ENCODE data around the gene CGB7. TPM values are rescaled to one million over a fixed set of nuclear protein-coding genes. Genes with fewer than 3 reads are reported as not detected.
A peak's percentile ranks its signal among the peaks of the same experiment; 100 is the strongest.
"Not testable (repeated sequence)": the region's sequence is repeated elsewhere in the genome, so short reads cannot be mapped to it uniquely, and the experiment has no call there.

Gene CGB7
- polyA plus RNA-seq, 3 donors = 1.2 to 1.6 (median 1.5) TPM

DNA sequence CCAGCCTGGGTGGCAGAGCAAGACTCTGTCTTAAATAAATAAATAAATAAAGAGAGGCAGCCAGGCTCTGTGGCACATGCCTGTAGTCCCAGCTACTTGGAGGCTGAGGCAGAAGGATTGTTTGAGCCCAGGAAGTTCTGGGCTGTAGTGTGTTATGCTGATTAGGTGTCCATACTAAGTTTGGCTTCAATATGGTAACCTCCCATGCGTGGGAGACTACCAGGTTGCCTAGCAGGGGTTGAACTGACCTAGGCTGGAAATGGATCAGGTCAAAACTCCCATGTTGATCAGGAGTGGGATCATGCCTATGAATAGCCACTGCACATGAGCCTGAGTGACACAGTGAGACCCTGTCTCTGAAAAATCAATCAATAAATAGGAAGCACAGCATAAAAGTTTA is 23.7 kb upstream of the CGB7 start:
- DNase-seq (ENCODE audit: extremely low read depth in 1 of 11, low read depth in 9 of 11, low spot score in 4 of 11) = no peak

DNA sequence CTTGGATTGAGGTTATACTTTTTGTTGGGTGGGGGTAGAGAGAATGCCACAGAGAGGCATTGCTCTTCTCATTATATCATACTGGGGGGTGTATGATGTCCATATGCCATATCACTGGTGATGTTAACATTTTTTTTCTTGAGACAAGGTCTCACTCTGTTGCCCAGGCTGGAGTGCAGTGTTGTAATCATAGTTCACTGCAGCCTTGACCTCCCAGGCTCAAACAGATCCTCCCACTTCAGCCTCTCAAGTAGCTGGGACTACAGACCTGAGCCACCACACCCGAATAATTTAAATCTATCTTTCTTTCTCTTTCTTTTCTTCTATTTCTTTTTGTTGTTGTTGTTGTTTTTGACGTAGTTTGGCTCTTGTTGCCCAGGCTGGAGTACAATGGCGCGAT is 22.8 kb upstream of the CGB7 start:
- DNase-seq (ENCODE audit: extremely low read depth in 1 of 11, low read depth in 9 of 11, low spot score in 4 of 11) = no peak

DNA sequence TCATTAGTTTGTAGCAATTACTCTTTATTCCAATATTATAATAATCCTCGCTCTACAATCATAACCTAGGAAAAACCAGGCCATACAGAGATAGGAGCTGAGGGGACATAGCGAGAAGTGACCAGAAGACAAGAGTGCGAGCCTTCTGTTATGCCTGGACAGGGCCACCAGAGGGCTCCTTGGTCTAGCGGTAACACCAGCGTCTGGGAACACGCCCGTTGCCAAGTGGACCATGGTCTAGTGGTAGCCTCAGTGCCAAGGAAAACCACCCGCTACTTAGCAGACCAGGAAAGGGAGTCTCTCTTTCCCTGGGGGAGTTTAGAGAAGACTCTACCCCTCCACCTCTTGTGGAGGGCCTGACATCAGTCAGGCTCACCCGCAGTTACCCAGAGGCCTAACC is 17.3 kb upstream of the CGB7 start:
- not testable (repeated sequence) for DNase-seq (ENCODE audit: extremely low read depth in 1 of 11, low read depth in 9 of 11, low spot score in 4 of 11)

DNA sequence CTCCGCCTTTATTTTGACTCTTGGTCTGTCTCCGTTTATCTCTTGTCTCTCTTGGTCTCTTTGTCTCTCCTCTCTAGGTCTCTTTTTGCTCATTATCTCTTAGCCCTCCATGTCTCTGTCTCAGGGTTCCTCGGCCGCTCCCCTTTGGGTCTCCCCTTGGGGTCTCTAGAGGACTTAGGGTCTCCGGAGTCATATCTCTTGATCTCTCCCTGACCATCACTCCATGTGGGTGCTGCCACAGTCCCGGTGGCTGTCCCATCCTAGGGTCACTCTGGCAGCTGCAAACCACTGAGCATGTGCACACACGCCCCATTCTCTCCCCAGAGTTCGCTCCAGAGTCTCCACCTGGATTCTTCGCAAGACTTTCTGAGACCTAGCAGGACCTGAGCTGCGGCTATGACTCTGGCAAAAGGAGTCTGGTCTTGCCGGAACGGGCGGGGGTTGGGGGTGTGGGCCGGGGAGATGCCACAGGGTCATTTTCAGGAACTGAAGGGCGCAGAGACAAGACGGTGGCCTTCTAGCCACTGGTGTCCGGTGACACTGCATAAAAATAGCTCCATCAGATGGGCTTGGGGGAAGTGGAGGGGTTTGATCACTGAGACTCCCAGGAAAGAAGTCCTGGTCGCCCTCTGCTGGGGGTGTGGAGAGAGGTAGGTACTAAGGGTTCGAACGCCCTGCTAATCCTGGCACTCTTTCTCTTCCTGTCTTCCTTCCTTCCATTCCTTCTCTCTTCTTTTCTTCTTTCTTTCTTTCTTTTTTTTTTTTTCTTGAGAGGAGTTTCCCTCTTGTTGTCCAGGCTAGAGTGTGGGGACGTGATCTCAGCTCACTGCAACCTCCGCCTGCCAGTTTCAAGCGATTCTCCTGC is 16.2 kb upstream of the CGB7 start:
- DNase-seq (ENCODE audit: extremely low read depth in 1 of 11, low read depth in 9 of 11, low spot score in 4 of 11) = no peak

DNA sequence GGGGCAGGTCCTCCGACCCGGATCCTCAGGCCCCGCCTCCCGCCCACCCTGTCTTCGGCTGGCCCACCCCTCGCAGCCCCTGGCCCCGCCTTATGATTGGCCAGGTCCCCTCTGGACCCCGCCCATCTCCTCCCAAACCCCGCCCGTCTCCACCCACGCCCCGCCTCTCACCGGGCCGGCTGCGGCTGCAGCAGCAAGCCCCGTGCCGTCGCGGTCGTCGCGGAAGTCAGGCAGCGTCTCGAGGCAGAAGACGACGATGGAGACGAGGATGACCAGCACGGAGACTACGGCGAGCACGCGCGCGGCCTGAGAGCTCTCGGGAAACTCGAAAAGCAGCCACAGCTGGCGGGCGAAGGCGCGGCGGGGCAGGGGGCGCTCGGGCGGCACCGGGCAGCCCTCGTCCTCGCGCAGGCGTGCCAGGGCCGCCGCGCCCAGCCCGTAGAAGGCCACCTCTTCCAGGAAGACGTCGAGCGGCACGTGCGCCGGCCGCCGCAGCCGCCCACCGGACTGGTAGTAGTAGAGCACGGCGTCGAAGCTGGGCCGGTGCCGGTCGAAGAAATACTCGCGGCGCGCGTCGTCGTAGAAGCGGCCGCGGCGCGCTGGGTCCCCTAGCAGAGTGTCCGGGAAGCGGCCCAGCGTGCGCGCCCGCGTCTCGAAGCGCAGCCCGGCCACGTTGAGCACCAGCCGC is 14.5 kb upstream of the CGB7 start:
- no peak for DNase-seq (ENCODE audit: extremely low read depth in 1 of 11, low read depth in 9 of 11, low spot score in 4 of 11)

DNA sequence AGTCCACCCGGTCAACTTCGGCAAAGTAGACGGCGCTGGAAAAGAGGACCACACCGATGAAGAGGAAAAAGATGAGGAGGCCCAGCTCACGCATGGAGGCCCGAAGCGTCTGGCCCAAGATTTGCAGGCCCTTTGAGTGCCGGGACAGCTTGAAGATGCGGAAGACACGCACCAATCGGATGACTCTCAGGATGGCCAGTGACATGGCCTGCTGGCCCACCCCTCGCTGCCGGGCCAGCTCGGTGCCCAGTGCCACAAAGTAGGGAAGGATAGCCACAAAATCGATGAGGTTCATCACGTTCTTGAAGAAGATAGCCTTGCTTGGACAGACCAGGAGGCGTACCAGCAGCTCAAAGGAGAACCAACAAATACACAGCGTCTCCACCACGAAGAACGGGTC is 12.9 kb upstream of the CGB7 start:
- DNase-seq (ENCODE audit: extremely low read depth in 1 of 11, low read depth in 9 of 11, low spot score in 4 of 11) = no peak

DNA sequence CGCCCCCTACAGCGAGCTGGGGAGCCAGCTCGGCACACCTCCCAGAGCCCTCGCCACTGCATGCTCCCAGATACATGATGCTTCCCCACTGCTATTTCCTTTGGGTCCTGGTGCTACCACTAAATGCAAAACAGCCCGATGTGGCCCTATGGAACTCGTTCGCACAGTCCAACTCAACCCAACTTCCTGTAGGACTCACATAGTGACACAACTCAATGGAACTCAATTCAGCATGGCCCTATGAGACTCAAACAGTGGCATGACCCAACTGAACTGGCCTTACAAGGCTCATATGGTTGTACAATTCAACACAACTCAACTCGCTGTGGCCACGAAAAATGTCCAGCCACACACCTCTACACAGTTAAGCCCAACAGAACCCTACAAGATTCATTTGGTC is 11.5 kb upstream of the CGB7 start:
- DNase-seq (ENCODE audit: extremely low read depth in 1 of 11, low read depth in 9 of 11, low spot score in 4 of 11) = no peak

DNA sequence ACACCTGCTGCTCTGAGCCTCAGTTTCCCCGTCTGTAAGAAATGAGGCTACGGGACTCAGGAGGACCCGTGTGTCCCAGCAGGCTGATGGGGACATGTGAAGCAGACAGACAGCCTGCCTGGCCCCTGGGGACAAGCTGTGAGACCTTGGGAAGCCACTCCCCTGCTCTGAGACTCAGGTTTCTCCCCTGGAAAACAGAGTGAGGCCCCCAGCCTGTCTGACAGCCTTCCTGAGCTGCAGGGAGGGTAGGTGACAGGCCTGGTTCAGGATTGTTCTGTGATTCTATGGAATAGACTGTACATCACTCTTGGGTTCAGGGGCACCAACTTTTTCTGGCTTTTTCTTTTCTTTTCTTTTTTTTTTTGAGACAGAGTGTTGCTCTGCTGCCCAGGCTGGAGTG is 10.0 kb upstream of the CGB7 start:
- DNase-seq (ENCODE audit: extremely low read depth in 1 of 11, low read depth in 9 of 11, low spot score in 4 of 11) = no peak

DNA sequence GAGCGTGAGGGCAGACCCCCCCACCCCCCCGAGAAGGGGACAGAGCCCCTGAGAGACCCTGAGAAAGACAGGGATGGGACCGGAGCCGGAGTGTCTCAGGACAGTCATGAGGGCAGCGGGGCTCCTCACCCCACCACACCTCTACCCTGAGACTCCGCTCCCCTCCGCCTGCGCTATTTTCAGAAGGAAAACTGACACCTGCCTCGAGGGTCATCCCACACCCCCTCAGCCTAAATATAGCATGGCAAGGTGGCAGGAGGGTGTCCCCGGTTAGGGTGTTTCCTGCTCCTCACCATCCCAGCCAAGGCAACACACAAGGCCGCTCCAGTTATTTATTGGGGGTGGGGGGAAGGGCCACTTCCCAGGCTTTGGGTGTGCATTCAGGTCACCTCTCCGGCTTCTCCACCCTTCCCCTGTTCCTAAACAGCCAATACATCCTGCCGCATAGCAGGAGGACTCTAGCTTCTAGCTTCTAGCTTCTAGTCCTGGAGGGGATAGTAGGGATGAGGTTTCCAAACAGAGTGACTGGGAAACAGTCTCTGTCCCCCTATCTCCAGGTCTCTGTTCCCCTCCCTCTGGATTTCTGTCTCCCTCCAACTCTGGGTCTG is 8.5 kb upstream of the CGB7 start:
- no peak for DNase-seq (ENCODE audit: extremely low read depth in 1 of 11, low read depth in 9 of 11, low spot score in 4 of 11)

DNA sequence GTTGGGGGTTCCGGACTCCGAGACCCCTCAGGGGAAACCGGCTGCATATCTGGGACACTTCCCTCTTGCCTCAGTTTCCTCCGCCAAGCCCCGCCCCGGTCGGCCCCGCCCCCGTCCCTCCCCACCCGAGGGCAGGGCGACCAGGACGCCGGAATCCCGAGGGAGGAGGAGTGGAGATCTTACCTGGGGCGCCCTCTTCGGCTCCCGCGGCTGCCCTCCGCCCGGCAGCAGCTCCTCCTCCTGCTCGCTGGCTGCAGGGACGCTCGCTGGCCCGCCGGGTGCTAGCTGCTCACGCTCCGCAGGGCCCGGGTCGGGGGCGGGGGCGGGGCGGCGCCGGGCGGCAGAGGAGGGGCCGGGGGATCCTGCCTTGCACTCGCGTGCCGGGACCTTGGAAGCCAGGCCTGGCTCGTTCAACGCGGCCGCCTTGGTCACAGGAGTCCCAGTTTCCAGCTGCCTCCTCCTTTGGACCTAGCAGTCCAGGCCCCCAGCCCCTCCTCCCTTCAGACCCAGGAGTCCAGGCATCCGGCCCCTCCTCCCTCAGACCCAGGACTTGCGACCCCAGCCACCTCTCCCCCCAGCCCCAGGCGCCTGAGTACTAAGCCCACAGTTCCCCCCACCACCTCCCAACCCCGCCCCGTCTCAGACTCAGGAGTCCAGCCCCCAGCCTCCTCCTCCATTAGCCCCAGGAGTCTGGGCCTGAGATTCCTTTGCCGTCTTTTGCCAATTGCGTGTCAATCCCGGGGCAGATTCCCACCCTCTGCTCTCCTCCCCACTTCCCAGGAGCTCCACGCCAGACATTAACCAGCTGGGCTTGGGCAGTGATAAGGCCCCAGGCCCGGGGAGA is 7.4 kb upstream of the CGB7 start, which contains the start of gene NTF4:
Gene NTF4, minus strand, starts transcription at position 51 of the 844 bp plus-strand sequence. CDS start 2,821 bp downstream, outside the sequence.
- DNase-seq (ENCODE audit: extremely low read depth in 1 of 11, low read depth in 9 of 11, low spot score in 4 of 11) = peak in 2 of 11 donors; percentile 54 to 60

DNA sequence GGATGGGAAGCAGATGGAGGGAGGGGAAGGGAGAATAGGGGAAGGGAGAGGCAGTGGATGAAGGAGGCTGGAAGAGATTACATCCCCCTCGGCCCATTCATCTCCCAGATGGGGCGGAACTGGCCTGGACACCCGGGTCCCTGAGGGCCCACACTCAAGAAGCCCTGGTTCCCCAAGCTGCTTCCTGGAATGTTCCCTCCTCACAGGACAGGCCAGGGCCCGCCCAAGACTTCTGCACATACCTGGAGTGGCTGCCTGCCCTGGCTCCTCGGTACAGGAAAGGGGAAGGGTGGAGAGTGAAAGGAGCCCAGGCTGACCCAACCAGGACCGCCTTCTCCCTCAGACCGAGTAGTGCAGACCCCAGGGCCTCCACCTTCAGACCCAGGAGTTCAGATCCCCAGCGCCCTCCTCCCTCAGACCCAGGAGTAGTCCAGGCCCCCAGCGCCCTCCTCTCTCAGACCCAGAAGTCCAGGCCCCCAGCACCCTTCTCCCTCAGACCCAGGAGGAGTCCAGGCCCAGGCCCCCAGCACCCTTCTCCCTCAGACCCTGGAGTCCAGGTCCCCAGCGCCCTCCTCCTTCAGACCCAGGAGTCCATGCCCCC is 6.6 kb upstream of the CGB7 start:
- DNase-seq (ENCODE audit: extremely low read depth in 1 of 11, low read depth in 9 of 11, low spot score in 4 of 11) = no peak

DNA sequence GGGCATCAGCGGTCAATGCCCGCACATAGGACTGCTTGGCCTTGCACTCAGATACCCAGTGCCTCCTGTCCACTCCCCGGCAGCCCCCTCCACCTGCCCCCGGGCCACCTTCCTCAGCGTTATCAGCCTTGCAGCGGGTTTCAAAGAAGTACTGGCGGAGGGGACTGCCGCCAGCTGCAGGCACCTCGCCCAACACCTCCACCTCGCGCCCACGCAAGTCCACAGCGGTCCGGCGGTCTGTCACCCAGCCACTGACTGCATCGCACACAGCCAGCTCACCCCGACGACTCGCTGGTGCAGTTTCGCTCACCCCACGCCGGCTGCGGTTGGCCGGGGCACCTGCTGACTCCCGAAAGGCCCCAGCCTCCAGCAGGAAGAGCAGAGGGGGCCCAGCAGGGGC is 3.9 kb upstream of the CGB7 start:
- DNase-seq (ENCODE audit: extremely low read depth in 1 of 11, low read depth in 9 of 11, low spot score in 4 of 11) = no peak

DNA sequence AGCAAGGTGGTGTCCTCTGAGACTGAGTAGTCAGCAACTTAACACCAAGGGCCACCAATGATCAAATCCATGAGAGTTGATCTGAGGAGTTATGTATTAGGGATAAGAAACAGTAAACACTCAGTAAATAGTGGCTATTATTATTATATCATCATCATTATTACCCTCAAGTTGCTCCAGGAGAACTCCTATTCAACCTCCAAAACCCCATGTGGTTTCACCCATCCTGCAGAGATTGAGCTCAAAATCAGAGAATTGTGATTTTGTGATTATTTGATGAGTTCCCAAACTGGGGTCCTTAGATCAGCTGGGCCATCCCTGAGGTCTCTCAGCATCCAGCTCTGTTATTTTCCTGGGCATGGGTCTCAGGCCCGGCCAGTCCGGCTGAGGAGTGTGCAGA is 3.5 kb upstream of the CGB7 start:
- DNase-seq (ENCODE audit: extremely low read depth in 1 of 11, low read depth in 9 of 11, low spot score in 4 of 11) = no peak

DNA sequence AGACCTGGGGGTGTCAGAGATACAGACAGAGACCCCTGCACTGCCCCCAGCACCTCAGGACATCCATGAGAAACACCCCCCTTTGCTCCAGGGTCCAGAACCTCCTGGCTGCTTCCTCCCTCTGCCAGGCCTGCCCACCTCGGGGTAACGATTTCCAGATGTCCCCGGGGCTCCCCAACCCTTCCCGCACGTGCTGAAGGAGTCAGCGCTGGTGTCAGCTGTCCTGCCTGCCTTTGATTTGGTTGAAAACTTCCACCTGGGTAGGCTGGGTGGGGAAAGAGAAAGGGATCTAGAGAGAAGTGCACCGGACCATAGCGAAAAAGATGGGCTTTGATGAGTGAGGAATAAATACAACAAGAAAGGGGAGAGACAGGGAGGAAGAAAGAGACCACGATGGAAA is 1.5 kb upstream of the CGB7 start:
- no peak for DNase-seq (ENCODE audit: extremely low read depth in 1 of 11, low read depth in 9 of 11, low spot score in 4 of 11)

DNA sequence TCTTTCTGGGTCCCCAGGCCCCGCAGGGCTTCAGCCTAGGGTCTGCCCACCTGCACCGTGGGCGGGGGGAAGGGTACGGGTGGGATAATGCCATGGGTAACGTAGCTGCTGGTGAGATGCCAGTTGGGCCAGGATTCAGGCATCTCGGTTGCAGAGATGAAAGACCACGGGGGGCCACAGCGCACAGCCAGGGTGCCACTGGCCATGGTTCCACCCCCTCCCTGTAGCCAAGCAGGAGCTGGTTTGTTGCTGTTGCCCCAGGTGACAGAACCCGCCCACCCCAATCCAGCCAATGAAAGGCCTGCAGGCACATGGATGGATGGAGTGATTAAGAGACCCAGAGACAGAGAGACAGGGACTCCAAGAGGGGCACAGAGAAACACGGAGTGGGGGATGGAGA is 1.0 kb upstream of the CGB7 start:
- DNase-seq (ENCODE audit: extremely low read depth in 1 of 11, low read depth in 9 of 11, low spot score in 4 of 11) = no peak

DNA sequence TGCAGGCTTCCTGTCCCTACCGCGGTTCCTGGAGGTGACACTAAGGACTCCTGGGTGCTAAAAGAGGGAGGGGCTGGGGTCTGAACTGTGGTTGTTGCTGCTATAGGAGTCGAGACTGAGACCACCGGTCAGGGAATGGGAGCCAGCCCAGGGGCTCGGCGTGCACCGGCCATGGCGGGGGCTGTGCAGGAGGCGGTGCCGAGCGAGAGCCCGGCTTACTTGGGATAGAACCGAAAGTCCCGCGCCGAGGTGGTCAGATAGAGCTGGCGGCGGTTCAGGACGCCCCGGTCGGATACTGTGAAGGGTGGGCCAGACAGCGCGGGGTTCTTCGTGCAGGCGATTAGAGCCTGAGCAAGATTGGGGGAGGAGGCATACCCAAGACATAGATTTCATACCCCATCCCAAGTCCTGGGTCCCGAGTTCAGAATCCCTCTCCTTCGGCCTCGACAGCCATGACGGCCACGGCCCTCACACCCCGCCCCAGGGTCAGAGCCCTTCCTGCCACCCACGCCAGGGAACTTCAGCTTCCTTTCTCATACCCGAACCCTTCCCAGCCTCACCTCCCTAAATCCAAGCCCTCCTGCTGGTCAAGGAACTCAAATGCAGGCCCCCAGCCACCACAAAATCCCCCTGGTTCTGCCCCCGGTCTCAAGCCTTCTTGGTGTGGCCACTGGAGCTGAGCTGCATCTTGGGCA is 500 bp downstream of the CGB7 start:
- not testable (repeated sequence) for DNase-seq (ENCODE audit: extremely low read depth in 1 of 11, low read depth in 9 of 11, low spot score in 4 of 11)

DNA sequence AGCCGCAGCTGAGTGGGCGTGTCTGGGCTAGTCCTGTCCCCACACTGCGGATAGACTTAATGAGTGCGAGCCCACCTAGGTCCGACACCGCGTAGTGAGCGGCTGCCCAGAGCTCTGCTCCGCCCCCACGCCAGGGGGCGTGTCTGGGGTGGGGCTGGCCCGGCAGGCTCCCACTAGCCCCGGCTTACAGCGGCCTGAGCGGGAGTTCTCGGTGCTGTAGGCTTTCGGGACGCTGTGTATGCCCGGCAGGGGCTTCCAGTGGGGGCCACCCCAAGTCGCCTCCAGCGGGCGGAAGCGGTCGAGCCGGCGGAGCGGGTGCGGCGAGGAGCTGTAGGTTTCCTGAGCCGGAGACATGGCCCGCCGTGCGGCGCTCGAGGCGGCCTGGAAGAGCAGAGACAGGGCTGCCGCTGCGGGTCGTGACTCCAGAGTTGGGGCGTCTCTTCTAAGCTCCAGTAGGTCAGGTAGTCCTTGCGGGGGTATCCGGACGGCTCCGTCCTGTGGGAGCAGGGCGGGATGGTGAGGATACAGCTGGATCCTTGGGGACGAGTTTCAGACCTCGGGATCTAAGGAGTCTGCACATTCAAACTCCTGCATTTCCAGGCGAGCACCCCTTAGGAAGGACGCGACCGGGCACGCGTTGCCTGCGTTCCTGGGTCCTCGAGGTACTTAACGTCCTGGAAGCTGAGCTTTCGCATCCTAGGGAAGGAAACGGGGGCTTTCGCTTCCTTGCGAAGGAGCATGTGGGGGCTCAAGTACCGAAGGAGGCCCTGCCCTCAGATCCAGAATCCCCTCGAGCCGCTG is 1.2 kb downstream of the CGB7 start:
- DNase-seq (ENCODE audit: extremely low read depth in 1 of 11, low read depth in 9 of 11, low spot score in 4 of 11) = peak in 2 of 11 donors; percentile 42 to 44
